ENCODE results near the gene EGLN3.

GRCh38 chr14:33964599-33965317 lies 13.9 kb upstream of the EGLN3 start:
- TF ChIP-seq, protein P1, sequence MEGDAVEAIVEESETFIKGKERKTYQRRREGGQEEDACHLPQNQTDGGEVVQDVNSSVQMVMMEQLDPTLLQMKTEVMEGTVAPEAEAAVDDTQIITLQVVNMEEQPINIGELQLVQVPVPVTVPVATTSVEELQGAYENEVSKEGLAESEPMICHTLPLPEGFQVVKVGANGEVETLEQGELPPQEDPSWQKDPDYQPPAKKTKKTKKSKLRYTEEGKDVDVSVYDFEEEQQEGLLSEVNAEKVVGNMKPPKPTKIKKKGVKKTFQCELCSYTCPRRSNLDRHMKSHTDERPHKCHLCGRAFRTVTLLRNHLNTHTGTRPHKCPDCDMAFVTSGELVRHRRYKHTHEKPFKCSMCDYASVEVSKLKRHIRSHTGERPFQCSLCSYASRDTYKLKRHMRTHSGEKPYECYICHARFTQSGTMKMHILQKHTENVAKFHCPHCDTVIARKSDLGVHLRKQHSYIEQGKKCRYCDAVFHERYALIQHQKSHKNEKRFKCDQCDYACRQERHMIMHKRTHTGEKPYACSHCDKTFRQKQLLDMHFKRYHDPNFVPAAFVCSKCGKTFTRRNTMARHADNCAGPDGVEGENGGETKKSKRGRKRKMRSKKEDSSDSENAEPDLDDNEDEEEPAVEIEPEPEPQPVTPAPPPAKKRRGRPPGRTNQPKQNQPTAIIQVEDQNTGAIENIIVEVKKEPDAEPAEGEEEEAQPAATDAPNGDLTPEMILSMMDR (IDR thresholded peaks at IDR 0.05; ENCODE audit: low read depth, low read length, poor library complexity, severe bottlenecking) = no peak
- no peak for TF ChIP-seq EZH2phosphoT487 (IDR thresholded peaks at IDR 0.05; ENCODE audit: borderline replicate concordance, low read length)

All from DOHH2 (cell line).